ENCODE results near the gene SLC12A3. TPM values are rescaled to one million over a fixed set of nuclear protein-coding genes. Genes with fewer than 3 reads are reported as not detected.

The SLC12A3 gene
- total RNA-seq, 3 donors from 2014 or later, result not detected

DNA sequence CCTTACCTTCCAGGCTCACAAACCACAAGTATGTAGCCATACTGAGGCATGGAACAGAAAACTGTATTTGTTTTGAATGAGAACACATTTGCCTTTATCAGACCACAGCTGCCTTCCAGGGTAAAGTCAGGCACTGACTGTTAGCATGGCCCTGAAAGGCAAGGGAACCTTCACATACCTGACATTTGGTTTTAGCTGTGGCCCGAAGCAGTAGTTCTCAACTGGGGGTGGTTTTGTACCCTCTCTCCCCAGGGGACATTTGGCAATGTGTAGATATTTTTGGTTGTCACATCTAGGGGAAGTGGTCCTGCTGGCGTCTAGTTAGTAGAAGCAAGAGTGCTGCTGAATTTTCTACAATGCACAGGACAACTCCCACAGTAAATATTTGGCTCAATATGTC is 76.1 kb downstream of the SLC12A3 start:
- ATAC-seq (no peak), DNase-seq (no peak)
- peaks cover 59% of the 10 kb centered on the region for H3K36me3 Mint-ChIP-seq (ENCODE audit: insufficient read depth)
- H3K27me3 Mint-ChIP-seq (ENCODE audit: low read depth), result no peaks in the 10 kb centered on the region
- no peak overlapping the region for H3K4me3 Mint-ChIP-seq
- peaks cover 63% of the 10 kb centered on the region for H3K4me1 Mint-ChIP-seq (ENCODE audit: low read depth)
- no peaks in the 10 kb centered on the region for H3K9me3 Mint-ChIP-seq

DNA sequence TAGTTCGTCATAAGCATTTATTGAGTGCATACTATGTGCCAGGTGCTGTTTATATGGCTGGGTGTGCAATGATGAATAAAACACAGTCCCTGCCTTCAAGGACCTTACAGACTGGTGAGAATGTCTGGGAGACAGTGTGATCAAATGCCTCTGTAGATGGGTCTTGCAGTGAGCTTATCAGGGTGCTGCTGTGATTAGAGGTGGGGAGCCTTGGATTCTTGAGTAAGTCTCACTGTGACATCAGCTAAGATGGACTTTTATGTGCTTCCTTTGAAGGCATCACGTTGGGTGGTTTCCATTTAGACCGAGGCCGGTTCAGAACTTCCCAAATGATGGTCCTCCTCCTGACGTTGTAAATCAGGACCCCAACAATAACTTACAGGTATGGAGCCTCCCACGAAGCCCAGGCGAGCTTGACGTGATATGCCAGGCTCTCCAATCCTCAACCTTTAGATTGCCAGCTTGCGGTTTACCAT is 76.9 kb downstream of the SLC12A3 start:
- ATAC-seq (no peak), DNase-seq (no peak)
- no peaks in the 10 kb centered on the region for H3K27me3 Mint-ChIP-seq (ENCODE audit: low read depth)
- H3K4me3 Mint-ChIP-seq, result no peak overlapping the region
- H3K4me1 Mint-ChIP-seq (ENCODE audit: low read depth), result peaks cover 59% of the 10 kb centered on the region
- H3K9me3 Mint-ChIP-seq, result no peaks in the 10 kb centered on the region
- peaks cover 56% of the 10 kb centered on the region for H3K36me3 Mint-ChIP-seq (ENCODE audit: insufficient read depth)

DNA sequence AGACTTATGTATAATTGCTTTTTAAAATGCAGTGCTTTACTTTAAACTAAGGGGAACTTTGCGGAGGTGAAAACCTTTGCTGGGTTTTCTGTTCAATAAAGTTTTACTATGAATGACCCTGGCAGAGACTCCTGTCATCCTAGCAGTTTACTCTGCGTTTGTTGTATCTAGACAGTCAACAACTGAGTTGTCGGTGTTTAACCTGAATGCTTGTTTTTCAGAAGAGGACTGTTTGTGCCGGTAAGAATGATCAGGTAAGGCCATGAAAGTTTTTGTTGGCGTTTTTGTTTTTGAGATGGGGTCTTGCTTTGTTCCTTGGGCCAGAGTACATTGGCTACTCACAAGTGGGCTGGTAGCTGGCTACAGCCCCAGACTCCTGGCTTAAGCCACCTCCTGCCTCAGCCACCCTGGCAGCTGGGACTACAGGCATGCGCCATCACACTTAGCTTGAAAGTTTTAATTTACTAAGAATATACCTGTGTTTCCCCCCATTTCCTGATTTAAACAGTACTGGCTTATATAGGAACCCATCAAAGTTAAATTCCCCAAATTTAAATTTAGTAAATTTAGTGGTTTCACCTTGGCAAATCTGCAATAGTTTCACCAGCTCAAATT is 78.9 kb downstream of the SLC12A3 start:
- H3K27me3 Mint-ChIP-seq (ENCODE audit: low read depth), result no peaks in the 10 kb centered on the region
- no peak overlapping the region for H3K4me3 Mint-ChIP-seq
- H3K36me3 Mint-ChIP-seq (ENCODE audit: insufficient read depth), result peaks cover 43% of the 10 kb centered on the region
- no peak for DNase-seq
- no peak for ATAC-seq
- peaks cover 40% of the 10 kb centered on the region for H3K4me1 Mint-ChIP-seq (ENCODE audit: low read depth)
- no peaks in the 10 kb centered on the region for H3K9me3 Mint-ChIP-seq

DNA sequence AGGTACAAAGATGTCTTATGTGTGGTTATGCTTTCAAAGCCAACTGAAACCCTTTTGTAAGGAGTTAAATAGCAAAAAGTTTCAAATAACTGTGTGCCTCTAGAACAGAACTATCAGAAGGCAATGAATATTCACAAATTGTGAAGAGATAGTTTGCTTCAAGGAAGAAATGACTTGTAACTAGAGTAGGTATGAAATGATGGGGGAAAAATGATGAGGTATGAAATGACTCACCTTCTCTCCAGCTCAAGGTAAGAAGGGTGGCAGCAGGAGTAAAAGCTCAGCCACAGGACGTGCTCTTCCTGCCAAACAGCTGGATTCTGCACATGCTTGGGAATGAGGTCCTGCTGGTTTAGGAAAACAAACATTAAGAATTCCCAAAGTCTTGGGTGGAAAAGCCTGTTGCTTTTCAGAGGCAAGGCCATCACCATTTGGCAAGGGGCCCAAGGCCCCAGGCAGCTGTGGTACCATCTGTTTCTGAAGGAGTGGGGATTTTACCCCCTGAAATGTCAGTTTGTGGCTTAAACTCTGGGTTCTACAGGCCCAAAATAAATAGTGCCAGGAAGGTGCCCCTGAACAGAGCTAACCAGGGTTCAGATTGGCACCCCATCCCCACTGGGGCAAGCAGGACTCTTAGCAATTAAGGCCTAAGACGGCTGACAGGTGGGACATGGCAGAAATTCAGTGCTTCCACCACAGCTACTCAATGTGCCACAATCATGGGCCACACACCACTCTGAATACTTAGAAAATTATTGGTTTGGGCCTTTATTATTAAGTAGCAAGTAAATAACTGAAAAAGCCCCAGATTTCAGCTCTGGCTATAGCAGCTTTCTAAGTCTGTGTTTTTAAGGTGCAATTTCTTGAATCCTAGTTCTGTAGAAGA is 80.2 kb downstream of the SLC12A3 start:
- Mint-ChIP-seq H3K9me3 (no peaks in the 10 kb centered on the region), H3K4me1 (ENCODE audit: low read depth) (peaks cover 29% of the 10 kb centered on the region), H3K4me3 (no peak overlapping the region), H3K27me3 (ENCODE audit: low read depth) (no peaks in the 10 kb centered on the region), H3K36me3 (ENCODE audit: insufficient read depth) (peaks cover 32% of the 10 kb centered on the region)
- no peak for DNase-seq
- peak; percentile 83 to 85 for ATAC-seq

DNA sequence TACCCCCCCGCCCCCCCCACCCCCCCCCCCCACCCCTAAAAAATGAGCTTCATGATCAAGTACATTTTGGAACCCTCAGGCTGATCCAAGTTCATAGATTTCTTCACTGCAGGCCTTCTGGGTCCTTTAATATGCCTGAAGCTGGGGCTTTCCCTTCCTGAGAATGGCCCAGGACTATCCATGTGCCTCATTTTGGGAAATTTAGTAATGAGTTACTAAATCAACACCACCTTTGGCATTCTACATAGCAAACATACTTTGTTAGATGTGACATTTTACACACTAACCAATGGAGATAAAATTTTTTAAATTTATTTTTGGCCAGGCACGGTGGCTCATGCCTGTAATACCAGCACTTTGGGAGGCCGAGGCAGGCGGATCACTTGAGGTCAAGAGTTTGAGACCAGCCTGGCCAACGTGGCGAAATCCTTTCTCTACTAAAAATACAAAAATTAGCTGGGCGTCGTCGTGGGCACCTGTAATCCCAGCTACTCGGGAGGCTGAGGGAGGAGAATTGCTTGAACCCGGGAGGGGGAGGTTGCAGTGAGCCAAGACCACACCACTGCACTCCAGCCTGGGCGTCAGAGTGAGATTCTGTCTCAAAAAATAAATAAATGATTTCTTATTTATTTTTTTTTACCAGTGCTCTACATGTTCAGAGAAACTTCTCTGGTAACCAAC is 81.0 kb downstream of the SLC12A3 start:
- H3K27me3 Mint-ChIP-seq (ENCODE audit: low read depth), result no peaks in the 10 kb centered on the region
- ATAC-seq, result no peak
- peaks cover 30% of the 10 kb centered on the region for H3K36me3 Mint-ChIP-seq (ENCODE audit: insufficient read depth)
- no peaks in the 10 kb centered on the region for H3K9me3 Mint-ChIP-seq
- H3K4me3 Mint-ChIP-seq, result no peak overlapping the region
- peaks cover 33% of the 10 kb centered on the region for H3K4me1 Mint-ChIP-seq (ENCODE audit: low read depth)
- no peak for DNase-seq

DNA sequence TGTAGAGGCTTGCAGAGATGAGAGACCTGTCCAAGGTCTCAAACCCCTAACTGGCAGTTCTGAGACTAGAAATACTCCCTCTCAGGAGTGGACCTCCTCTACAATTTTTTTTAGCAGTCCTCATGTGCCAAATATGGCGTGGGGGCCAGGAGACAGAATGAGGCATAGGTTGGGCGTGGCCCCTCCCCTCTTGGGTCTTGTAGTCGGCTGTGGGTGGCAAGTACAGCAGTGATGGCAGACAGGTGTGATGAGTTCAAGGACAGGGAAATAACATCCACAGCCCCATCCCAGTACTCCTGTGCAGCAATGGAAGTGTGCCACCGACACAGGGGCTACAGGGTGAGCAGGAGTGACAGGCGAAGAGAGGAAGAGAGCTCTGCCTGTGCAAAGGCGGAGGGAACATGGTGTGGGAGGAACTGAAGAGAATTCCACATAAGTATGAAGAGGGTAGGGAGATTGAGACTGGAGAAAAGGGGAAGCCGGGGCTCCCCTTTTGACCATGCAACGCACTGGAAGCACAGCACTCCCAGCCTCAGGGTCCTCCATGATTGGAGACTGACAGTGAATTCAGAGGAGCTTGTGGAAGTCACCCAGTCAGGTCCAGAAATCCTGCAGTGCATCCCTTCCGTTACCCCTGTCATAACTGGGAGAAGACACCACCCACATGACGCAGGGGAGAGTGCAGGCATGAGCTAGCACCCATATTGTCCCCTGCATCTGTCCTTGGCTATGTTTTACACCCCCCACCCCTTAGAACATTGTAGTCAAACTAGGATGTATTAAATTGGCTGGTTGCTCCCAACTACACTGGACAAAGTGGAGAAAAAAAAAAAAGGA is 82.0 kb downstream of the SLC12A3 start:
- ATAC-seq (no peak), DNase-seq (no peak)
- Mint-ChIP-seq H3K4me3 (no peak overlapping the region), H3K27me3 (ENCODE audit: low read depth) (no peaks in the 10 kb centered on the region), H3K9me3 (no peaks in the 10 kb centered on the region), H3K36me3 (ENCODE audit: insufficient read depth) (peaks cover 27% of the 10 kb centered on the region), H3K4me1 (ENCODE audit: low read depth) (peaks cover 38% of the 10 kb centered on the region)

DNA sequence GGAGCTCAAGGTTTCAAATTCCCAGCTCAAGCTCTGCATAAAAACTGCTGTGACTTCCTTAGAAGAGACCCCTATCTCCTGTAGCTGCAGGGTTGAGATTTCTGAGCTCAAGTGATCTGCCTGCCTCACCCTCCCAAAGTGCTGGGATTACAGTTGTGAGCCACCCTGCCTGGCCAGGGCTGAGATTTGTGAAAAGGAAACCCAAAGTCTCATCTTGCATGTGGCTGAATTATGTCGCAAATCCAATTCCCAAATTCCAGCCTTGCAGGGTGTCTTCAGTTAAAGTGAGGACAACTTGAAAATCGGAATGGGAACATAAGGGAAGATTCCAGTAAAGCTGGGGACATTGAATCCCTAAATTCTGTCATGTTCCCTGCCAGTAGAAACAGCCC is 82.6 kb downstream of the SLC12A3 start:
- H3K36me3 Mint-ChIP-seq (ENCODE audit: insufficient read depth), result peaks cover 24% of the 10 kb centered on the region
- no peaks in the 10 kb centered on the region for H3K9me3 Mint-ChIP-seq
- H3K4me3 Mint-ChIP-seq, result no peak overlapping the region
- DNase-seq (no peak), ATAC-seq (no peak)
- peaks cover 38% of the 10 kb centered on the region for H3K4me1 Mint-ChIP-seq (ENCODE audit: low read depth)
- H3K27me3 Mint-ChIP-seq (ENCODE audit: low read depth), result no peaks in the 10 kb centered on the region

DNA sequence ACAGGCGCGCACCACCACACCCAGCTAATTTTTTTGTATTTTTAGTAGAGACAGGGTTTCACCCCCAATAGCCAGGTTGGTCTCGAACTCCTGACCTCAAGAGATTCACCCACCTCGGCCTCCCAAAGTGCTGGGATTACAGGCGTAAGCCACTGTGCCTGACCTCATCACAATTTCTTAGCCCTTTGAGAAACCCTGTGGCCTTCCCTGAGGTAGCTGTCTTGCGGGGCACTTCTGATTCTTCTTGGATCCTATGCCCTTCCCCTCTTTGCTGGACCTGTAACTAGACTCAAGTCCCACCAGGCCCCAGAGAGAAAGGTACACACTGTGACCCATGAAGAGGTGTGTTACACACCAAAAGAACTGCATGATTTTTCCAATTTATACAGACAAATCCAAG is 83.2 kb downstream of the SLC12A3 start:
- Mint-ChIP-seq H3K36me3 (ENCODE audit: insufficient read depth) (peaks cover 17% of the 10 kb centered on the region), H3K4me3 (no peak overlapping the region), H3K4me1 (ENCODE audit: low read depth) (peaks cover 35% of the 10 kb centered on the region), H3K9me3 (no peaks in the 10 kb centered on the region), H3K27me3 (ENCODE audit: low read depth) (no peaks in the 10 kb centered on the region)
- DNase-seq (no peak), ATAC-seq (no peak)

DNA sequence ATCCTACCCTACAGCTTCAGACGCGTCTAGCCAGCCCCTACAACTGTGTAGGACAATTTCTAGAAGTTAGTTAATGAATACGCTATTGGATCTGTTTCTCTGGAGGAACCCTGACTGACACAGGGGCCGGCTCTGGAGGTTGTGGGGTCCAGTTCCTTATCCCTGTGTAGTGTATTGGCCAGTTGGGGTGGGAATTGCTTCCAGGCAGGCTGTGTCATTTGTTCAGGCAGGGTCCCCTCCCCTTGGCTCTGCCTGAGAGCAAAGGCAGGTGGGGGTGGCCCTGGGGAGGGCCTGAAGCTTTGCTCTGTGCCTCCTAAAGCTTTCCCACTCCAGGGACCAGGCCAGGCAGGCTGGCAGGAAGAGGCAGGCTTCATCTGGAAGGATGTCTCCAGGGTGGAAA is 85.0 kb downstream of the SLC12A3 start:
- Mint-ChIP-seq H3K4me3 (no peak overlapping the region), H3K27me3 (ENCODE audit: low read depth) (no peaks in the 10 kb centered on the region), H3K36me3 (ENCODE audit: insufficient read depth) (peaks cover 9% of the 10 kb centered on the region), H3K4me1 (ENCODE audit: low read depth) (peaks cover 18% of the 10 kb centered on the region), H3K9me3 (no peaks in the 10 kb centered on the region)
- no peak for DNase-seq
- no peak for ATAC-seq

DNA sequence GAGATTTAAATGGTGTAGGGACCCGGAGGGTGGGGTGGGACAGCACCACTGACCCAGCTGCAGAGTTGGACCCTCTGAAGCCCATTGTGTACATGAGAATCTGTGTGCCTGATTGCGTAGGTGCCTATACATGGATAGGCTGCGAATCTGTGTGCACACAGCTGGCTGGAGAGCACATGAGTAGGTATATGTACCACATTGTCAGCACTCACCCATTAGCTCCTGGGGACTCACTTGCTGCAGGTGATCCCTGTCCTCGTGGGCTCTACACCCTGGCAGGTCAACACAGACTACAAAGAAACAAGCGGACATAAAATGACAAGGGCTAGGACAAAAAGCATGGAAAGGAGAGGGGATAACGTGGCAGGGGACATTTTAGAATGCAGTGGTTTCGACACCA is 85.4 kb downstream of the SLC12A3 start:
- no peaks in the 10 kb centered on the region for H3K27me3 Mint-ChIP-seq (ENCODE audit: low read depth)
- ATAC-seq (no peak), DNase-seq (no peak)
- no peak overlapping the region for H3K4me3 Mint-ChIP-seq
- H3K36me3 Mint-ChIP-seq (ENCODE audit: insufficient read depth), result peaks cover 9% of the 10 kb centered on the region
- peaks cover 18% of the 10 kb centered on the region for H3K4me1 Mint-ChIP-seq (ENCODE audit: low read depth)
- no peaks in the 10 kb centered on the region for H3K9me3 Mint-ChIP-seq

DNA sequence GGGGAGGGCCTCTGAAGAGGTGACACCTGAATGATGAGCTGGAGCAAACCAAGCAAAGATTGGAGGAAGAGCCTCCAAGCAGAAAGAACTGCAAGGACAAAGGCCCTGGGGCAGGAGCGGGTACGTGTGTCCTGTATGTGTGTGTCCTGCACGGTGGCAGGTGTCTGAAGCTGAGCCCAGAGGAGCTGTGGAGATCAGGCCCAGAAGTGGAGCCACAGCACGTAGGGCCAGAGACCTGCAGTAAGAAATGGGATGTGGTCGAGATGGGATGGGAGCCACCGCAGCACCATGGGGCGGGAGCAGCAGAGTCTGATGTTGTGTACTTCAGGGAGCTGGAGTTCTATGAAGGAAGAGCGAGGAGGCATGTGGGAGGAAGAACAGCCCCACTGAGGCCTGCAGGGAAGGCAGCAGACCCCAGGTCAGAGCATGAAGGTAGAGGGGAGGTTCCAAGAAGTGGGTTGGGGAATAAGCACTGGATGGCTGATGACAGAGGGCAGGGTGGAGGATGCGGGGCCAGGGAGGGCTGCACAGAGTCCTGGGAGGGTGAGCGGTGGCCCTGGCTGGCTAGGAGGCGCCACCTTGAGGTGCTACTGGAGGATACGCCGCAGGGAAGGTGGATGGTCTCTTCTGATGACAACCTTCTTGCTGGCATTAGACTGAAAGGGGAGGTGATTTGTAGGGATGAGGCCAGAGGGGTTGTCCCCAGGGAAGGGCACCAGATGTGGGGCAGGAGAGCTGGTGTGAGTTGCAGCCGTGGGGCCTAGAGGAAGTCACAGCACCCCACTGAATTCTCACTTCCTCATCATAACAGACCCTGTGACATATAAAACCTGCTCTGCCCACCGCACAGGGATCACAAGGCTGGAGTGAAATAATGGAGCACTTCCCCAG is 86.1 kb downstream of the SLC12A3 start:
- peak; percentile 91 to 92 for ATAC-seq
- Mint-ChIP-seq H3K27me3 (ENCODE audit: low read depth) (no peaks in the 10 kb centered on the region), H3K36me3 (ENCODE audit: insufficient read depth) (peaks cover 9% of the 10 kb centered on the region), H3K9me3 (no peaks in the 10 kb centered on the region), H3K4me1 (ENCODE audit: low read depth) (peaks cover 18% of the 10 kb centered on the region), H3K4me3 (no peak overlapping the region)
- peak; percentile 46 for DNase-seq

DNA sequence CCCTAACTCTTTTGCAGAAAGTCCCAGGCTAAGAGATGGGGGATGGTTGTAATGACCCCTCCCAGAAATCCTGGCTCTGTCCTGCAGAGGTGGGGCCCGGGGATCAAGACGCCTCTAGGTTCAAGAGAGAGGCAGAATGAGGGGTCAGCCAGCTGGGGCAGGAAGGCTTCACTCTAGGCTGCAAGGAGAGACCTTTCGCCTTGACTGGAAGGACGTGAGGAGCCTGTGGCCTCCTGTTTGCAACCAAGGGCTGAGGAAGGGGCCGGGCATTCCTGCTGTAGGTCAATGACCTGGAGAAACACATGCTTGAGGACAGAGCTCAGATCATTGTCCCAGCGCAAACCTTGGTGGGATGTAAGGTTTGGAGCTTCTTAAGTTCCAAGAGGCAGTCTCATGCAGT is 88.0 kb downstream of the SLC12A3 start:
- ATAC-seq (no peak), DNase-seq (no peak)
- Mint-ChIP-seq H3K4me1 (ENCODE audit: low read depth) (peaks cover 13% of the 10 kb centered on the region), H3K27me3 (ENCODE audit: low read depth) (no peaks in the 10 kb centered on the region), H3K4me3 (no peak overlapping the region), H3K36me3 (ENCODE audit: insufficient read depth) (peaks cover 4% of the 10 kb centered on the region), H3K9me3 (no peaks in the 10 kb centered on the region)

DNA sequence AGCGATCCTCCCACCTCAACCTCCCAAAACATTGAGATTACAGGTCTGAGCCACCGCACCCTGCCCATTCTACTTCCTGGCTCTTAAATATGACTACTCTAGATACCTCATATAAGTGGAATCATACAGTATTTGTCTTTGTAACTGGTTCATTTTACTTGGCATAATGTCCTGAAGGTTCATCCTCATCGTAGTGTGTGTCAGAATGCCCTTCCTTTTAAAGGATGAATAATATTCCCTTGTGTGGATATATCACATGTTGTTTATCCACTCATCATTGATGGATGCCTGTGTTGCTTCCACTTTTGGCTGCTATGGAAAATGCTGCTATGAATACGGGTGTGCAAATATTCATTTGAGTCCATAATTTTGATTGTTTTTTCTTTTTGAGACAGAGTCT is 91.1 kb downstream of the SLC12A3 start:
- H3K4me3 Mint-ChIP-seq, result no peak overlapping the region

More for the DNA sequence above, 91.1 kb downstream of the SLC12A3 start:
- Mint-ChIP-seq H3K36me3 (ENCODE audit: insufficient read depth) (no peaks in the 10 kb centered on the region), H3K4me1 (ENCODE audit: low read depth) (peaks cover 4% of the 10 kb centered on the region), H3K27me3 (ENCODE audit: low read depth) (no peaks in the 10 kb centered on the region), H3K9me3 (no peaks in the 10 kb centered on the region)
- DNase-seq (no peak), ATAC-seq (no peak)
